H9 (cell line): ENCODE measurements around the gene C2orf78. TPM values are rescaled to one million over a fixed set of nuclear protein-coding genes. Genes with fewer than 3 reads are reported as not detected.

ENCODE experiments used
- DNase-seq: peaks from one replicate; pipeline ENCODE4 v3.0.0-alpha.2; 2017
- H2AFZ ChIP-seq: one replicate; pipeline ENCODE4 v1.6.1; 2013; ENCODE audit warnings: mild to moderate bottlenecking, low read length, control low read depth, moderate library complexity
- H2AK5ac ChIP-seq: 2 replicates; pipeline ENCODE4 v1.6.1; 2013; ENCODE audit warnings: low read length, control low read depth, mixed read lengths; ENCODE audit not compliant: insufficient read length
- H2BK120ac ChIP-seq: one replicate; pipeline ENCODE4 v1.6.1; 2013; ENCODE audit warnings: low read depth, mild to moderate bottlenecking, low read length, control low read depth, inconsistent platforms; ENCODE audit not compliant: poor library complexity, severe bottlenecking
- H2BK12ac ChIP-seq: 2 replicates; pipeline ENCODE4 v1.6.1; 2013; ENCODE audit warnings: low read length, control low read depth, mixed read lengths, low read depth; ENCODE audit not compliant: insufficient read length
- H2BK15ac ChIP-seq: 2 replicates; pipeline ENCODE4 v1.6.1; 2013; ENCODE audit warnings: low read depth, low read length, control low read depth
- H2BK20ac ChIP-seq: one replicate; pipeline ENCODE4 v1.6.1; 2013; ENCODE audit warnings: low read depth, mild to moderate bottlenecking, low read length, control low read depth, inconsistent platforms; ENCODE audit not compliant: poor library complexity, severe bottlenecking
- H2BK5ac ChIP-seq: 2 replicates; pipeline ENCODE4 v1.6.1; 2013; ENCODE audit warnings: low read length, control low read depth, mixed read lengths; ENCODE audit not compliant: insufficient read length
- H3K14ac ChIP-seq: 2 replicates; pipeline ENCODE4 v1.6.1; 2013; ENCODE audit warnings: low read length, control low read depth; ENCODE audit not compliant: insufficient read depth
- H3K18ac ChIP-seq: 2 replicates; pipeline ENCODE4 v1.6.1; 2013; ENCODE audit warnings: low read depth, mild to moderate bottlenecking, mixed read lengths, low read length, control low read depth; ENCODE audit not compliant: insufficient read length
- H3K23ac ChIP-seq: 2 replicates; pipeline ENCODE4 v1.6.1; 2013; ENCODE audit warnings: low read length, control low read depth, mixed read lengths, low read depth; ENCODE audit not compliant: insufficient read length
- H3K23me2 ChIP-seq: 2 replicates; pipeline ENCODE4 v1.6.1; 2013; ENCODE audit warnings: low read depth, mild to moderate bottlenecking, mixed read lengths, low read length, control low read depth; ENCODE audit not compliant: insufficient read length, poor library complexity, severe bottlenecking
- H3K27ac ChIP-seq: 2 replicates; pipeline ENCODE4 v1.5.1; 2013; ENCODE audit warnings: low read length, control low read depth, mixed read lengths, low read depth; ENCODE audit not compliant: insufficient read length
- H3K27me3 ChIP-seq: 2 replicates; pipeline ENCODE4 v1.6.1; 2013; ENCODE audit warnings: low read length, control low read depth, inconsistent platforms; ENCODE audit not compliant: insufficient read depth
- H3K4ac ChIP-seq: 2 replicates; pipeline ENCODE4 v1.6.1; 2013; ENCODE audit warnings: low read depth, mild to moderate bottlenecking, control low read depth, inconsistent platforms, low read length, moderate library complexity
- H3K4me1 ChIP-seq: 2 replicates; pipeline ENCODE4 v1.6.1; 2013; ENCODE audit warnings: low read length, control low read depth, inconsistent platforms; ENCODE audit not compliant: insufficient read depth
- H3K4me2 ChIP-seq: 2 replicates; pipeline ENCODE4 v1.6.1; 2013; ENCODE audit warnings: low read length, control low read depth, mixed read lengths; ENCODE audit not compliant: insufficient read length, insufficient read depth
- H3K56ac ChIP-seq: 2 replicates; pipeline ENCODE4 v1.6.1; 2013; ENCODE audit warnings: low read depth, mild to moderate bottlenecking, mixed read lengths, low read length, control low read depth; ENCODE audit not compliant: insufficient read length
- H3K79me1 ChIP-seq: 2 replicates; pipeline ENCODE4 v1.6.1; 2013; ENCODE audit warnings: low read depth, mild to moderate bottlenecking, moderate library complexity, low read length, control low read depth, inconsistent platforms; ENCODE audit not compliant: insufficient read depth, poor library complexity, severe bottlenecking
- H3K79me2 ChIP-seq: 2 replicates; pipeline ENCODE4 v1.6.1; 2013; ENCODE audit warnings: low read length, control low read depth, inconsistent platforms; ENCODE audit not compliant: insufficient read depth
- H3K9ac ChIP-seq: 2 replicates; pipeline ENCODE4 v1.6.1; 2013; ENCODE audit warnings: low read length, control low read depth, mixed read lengths; ENCODE audit not compliant: insufficient read length; ENCODE audit errors: extremely low read depth
- H3K9me3 ChIP-seq: one replicate; pipeline ENCODE4 v1.6.1; 2013; ENCODE audit warnings: low read depth, low read length, inconsistent platforms; ENCODE audit not compliant: control insufficient read depth
- H3T11ph ChIP-seq: one replicate; pipeline ENCODE4 v1.6.1; 2013; ENCODE audit warnings: mild to moderate bottlenecking, low read length, control low read depth, inconsistent platforms
- H4K20me1 ChIP-seq: one replicate; pipeline ENCODE4 v1.6.1; 2013; ENCODE audit not compliant: control insufficient read depth, insufficient read length, insufficient read depth
- H4K5ac ChIP-seq: 2 replicates; pipeline ENCODE4 v1.6.1; 2013; ENCODE audit warnings: low read depth, mild to moderate bottlenecking, mixed read lengths, low read length, control low read depth; ENCODE audit not compliant: insufficient read length
- H4K8ac ChIP-seq: replicated peaks from 2 replicates; pipeline ENCODE4 v1.6.1; 2013; ENCODE audit warnings: low read length, control low read depth, mixed read lengths, low read depth; ENCODE audit not compliant: insufficient read length
- H4K91ac ChIP-seq: 2 replicates; pipeline ENCODE4 v1.6.1; 2013; ENCODE audit warnings: low read depth, mild to moderate bottlenecking, moderate library complexity, mixed read lengths, low read length, control low read depth; ENCODE audit not compliant: insufficient read length
- H3K27ac Mint-ChIP-seq, 3 experiments: 2 replicates in 2 of 3; 3 replicates in 1 of 3; pipeline ENCODE4 v1.8.0; 2020 to 2021; ENCODE audit warnings: mixed read lengths in 3 of 3, mild to moderate bottlenecking in 1 of 3, moderate library complexity in 1 of 3
- H3K27me3 Mint-ChIP-seq: 2 replicates; pipeline ENCODE4 v1.8.0; 2021; ENCODE audit warnings: low read depth, mild to moderate bottlenecking, moderate library complexity, mixed read lengths
- H3K36me3 Mint-ChIP-seq, 3 experiments: 2 replicates in 2 of 3; 3 replicates in 1 of 3; pipeline ENCODE4 v1.8.0; 2020 to 2021; ENCODE audit warnings: low read depth in 3 of 3, mixed read lengths in 3 of 3; ENCODE audit not compliant: insufficient read depth in 1 of 3
- H3K4me1 Mint-ChIP-seq, 2 experiments: 2 replicates each; pipeline ENCODE4 v1.8.0; 2020; ENCODE audit warnings: mixed read lengths in 2 of 2
- H3K4me3 Mint-ChIP-seq, 2 experiments: 2 replicates in 1 of 2; 3 replicates in 1 of 2; pipeline ENCODE4 v1.8.0; 2020 to 2021; ENCODE audit warnings: mild to moderate bottlenecking in 2 of 2, mixed read lengths in 2 of 2, moderate library complexity in 1 of 2
- H3K9me3 Mint-ChIP-seq, 2 experiments: 2 replicates in 1 of 2; 3 replicates in 1 of 2; pipeline ENCODE4 v1.8.0; 2020; ENCODE audit warnings: mild to moderate bottlenecking in 2 of 2, mixed read lengths in 2 of 2, moderate library complexity in 1 of 2
- CTCF ChIP-seq: fragments of 200-600 bp; sonication (generic); conservative IDR thresholded peaks from 3 replicates; pipeline ENCODE4 v1.8.0; 2021; ENCODE audit warnings: antibody characterized with exemption, mild to moderate bottlenecking
- WGBS: extraction: QIAGEN DNeasy Blood & Tissue Kit; methylation state at CpG from one replicate; pipeline ENCODE4 v1.1.7; 2013; ENCODE audit warnings: missing lambda C conversion rate, low lambda C conversion rate, mixed read lengths; ENCODE audit not compliant: insufficient read length; ENCODE audit errors: extremely low coverage; 5-methylcytosine and 5-hydroxymethylcytosine counted together
- total RNA-seq: library from RNA; stranded (reverse); gene quantifications from 2 replicates; pipeline ENCODE4 v1.2.1, GENCODE V29; 2021

The C2orf78 gene
- total RNA-seq, 1 experiment from 2014 or later = 0.09 TPM

- Histone ChIP-seq H3K4ac (no peak overlapping the region), H4K8ac (no peak overlapping the region), H3K27ac (no peak overlapping the region), H4K5ac (no peak overlapping the region), H3K79me2 (no peaks in the 10 kb centered on the region), H2BK5ac (no peak overlapping the region), H2BK120ac (no peak overlapping the region), H3K23me2 (no peaks in the 10 kb centered on the region), H3K9ac (no peak overlapping the region), H3K27me3 (no peaks in the 10 kb centered on the region), H2AFZ (no peak overlapping the region), H3K4me1 (no peaks in the 10 kb centered on the region), H3T11ph (no peak overlapping the region), H3K23ac (no peak overlapping the region), H4K20me1 (no peaks in the 10 kb centered on the region), H2BK12ac (no peak overlapping the region), H2BK15ac (no peak overlapping the region), H4K91ac (no peak overlapping the region), H3K56ac (no peak overlapping the region), H2BK20ac (no peak overlapping the region), H3K79me1 (no peaks in the 10 kb centered on the region), H2AK5ac (no peak overlapping the region), H3K9me3 (no peaks in the 10 kb centered on the region), H3K18ac (no peak overlapping the region), H3K4me2 (no peak overlapping the region), H3K14ac (no peak overlapping the region)
- DNase-seq = no peak
- no peak overlapping the region for H3K27ac Mint-ChIP-seq
- WGBS = no CpG with 5 or more reads among the region's 2 CpGs
- no peaks in the 10 kb centered on the region for H3K4me1 Mint-ChIP-seq
- no peaks in the 10 kb centered on the region for H3K9me3 Mint-ChIP-seq
- no peak overlapping the region for H3K4me3 Mint-ChIP-seq
- no peak for TF ChIP-seq CTCF
- H3K36me3 Mint-ChIP-seq = peaks cover 13 to 54% (median 45%) of the 10 kb centered on the region in 3 experiments; a peak in 6 of 7 replicates
- no peaks in the 10 kb centered on the region for H3K27me3 Mint-ChIP-seq
Observed at GRCh38 chr2:73844087-73844486, 60.1 kb downstream of the C2orf78 start.
